CD4-positive, alpha-beta T cell treated with Interleukin-21 for 1 hour (primary cell): ENCODE measurements around the gene ADGRL3.
"Not testable (repeated sequence)": the region's sequence is repeated elsewhere in the genome, so short reads cannot be mapped to it uniquely, and the experiment has no call there.

Experiments
- DNase-seq: peaks from one replicate; pipeline ENCODE4 v3.0.0-alpha.2; 2020

ADGRL3 gene

GRCh38 chr4:61507091-61507490 is 307.0 kb downstream of the ADGRL3 start:
- DNase-seq: no peak

- DNase-seq: not testable (repeated sequence)
These were observed 309.7 kb downstream of the ADGRL3 start for GRCh38 chr4:61509721-61510241.

GRCh38 chr4:61511716-61512488 is 311.8 kb downstream of the ADGRL3 start:
- no peak for DNase-seq

- DNase-seq: no peak
These were observed 314.9 kb downstream of the ADGRL3 start for GRCh38 chr4:61514991-61515390.

GRCh38 chr4:61517144-61517543 is 317.0 kb downstream of the ADGRL3 start:
- no peak for DNase-seq

- DNase-seq: no peak
These were observed 320.0 kb downstream of the ADGRL3 start for GRCh38 chr4:61520166-61520565.

GRCh38 chr4:61520681-61521160 is 320.6 kb downstream of the ADGRL3 start:
- DNase-seq: no peak

GRCh38 chr4:61521451-61521850 is 321.3 kb downstream of the ADGRL3 start:
- DNase-seq: no peak

- DNase-seq: no peak
These were observed 322.2 kb downstream of the ADGRL3 start for GRCh38 chr4:61522312-61522711.

- DNase-seq: no peak
These were observed 327.8 kb downstream of the ADGRL3 start for GRCh38 chr4:61527888-61528287.

GRCh38 chr4:61528595-61528994 is 328.5 kb downstream of the ADGRL3 start:
- no peak for DNase-seq

- no peak for DNase-seq
These were observed 331.1 kb downstream of the ADGRL3 start for GRCh38 chr4:61531188-61531587.

- DNase-seq: no peak
These were observed 332.3 kb downstream of the ADGRL3 start for GRCh38 chr4:61532336-61533000.

GRCh38 chr4:61533140-61533539 is 333.0 kb downstream of the ADGRL3 start:
- DNase-seq: no peak

- no peak for DNase-seq
These were observed 340.8 kb downstream of the ADGRL3 start for GRCh38 chr4:61540944-61541343.

- DNase-seq: no peak
These were observed 341.3 kb downstream of the ADGRL3 start for GRCh38 chr4:61541459-61541858.

- DNase-seq: no peak
These were observed 343.9 kb downstream of the ADGRL3 start for GRCh38 chr4:61543976-61544375.

- no peak for DNase-seq
These were observed 345.9 kb downstream of the ADGRL3 start for GRCh38 chr4:61545902-61546480.

- DNase-seq: no peak
These were observed 349.2 kb downstream of the ADGRL3 start for GRCh38 chr4:61549336-61549735.

- no peak for DNase-seq
These were observed 353.5 kb downstream of the ADGRL3 start for GRCh38 chr4:61553557-61554125.

- no peak for DNase-seq
These were observed 355.7 kb downstream of the ADGRL3 start for GRCh38 chr4:61555789-61556188.

- no peak for DNase-seq
These were observed 356.2 kb downstream of the ADGRL3 start for GRCh38 chr4:61556277-61556676.

- DNase-seq: no peak
These were observed 359.3 kb downstream of the ADGRL3 start for GRCh38 chr4:61559396-61559795.
